ENCODE results near the gene GIGYF2.

DNA sequence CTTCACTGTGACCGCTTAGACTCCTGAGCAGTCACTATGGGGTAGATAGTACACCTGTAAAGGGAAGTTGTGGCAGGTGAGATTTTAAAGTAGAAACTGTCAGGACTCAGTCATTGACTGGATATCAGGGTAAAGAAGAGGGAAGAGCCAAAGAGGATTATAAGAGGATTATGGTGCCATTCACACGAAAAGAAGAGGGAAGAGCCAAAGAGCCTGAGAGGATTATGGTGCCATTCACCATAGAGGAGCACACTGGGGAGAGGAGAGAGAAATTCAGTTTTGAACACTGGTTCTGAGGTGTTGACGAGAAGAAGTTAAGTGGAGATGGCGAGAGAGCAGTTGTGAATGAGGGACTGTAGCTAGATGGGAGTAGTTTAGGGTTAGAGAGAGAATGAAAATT lies 96.1 kb downstream of the GIGYF2 start:
- no peak for TF ChIP-seq CTCF (conservative IDR thresholded peaks at IDR 0.05 in 1 of 2, IDR thresholded peaks at IDR 0.05 in 1 of 2; ENCODE audit: extremely low read depth in 1 of 2, insufficient read depth in 1 of 2, low read depth in 1 of 2, low read length in 2 of 2)
- no peak for TF ChIP-seq EZH2 (IDR thresholded peaks at IDR 0.05; ENCODE audit: borderline replicate concordance, low read length)
